OCI-M2 (cell line): ENCODE results near the gene EGFL7.

Source experiments
- DNase-seq: peaks from one replicate; lab custom pipeline; 2025; ENCODE audit not compliant: unreplicated experiment; lab: John Stamatoyannopoulos, UW

Gene EGFL7

GRCh38 chr9:136671646-136672430 lies 9.1 kb downstream of the EGFL7 start:
- no peak for DNase-seq

- DNase-seq = no peak
Observed at GRCh38 chr9:136672431-136673087, 9.8 kb downstream of the EGFL7 start.

- DNase-seq = no peak
Observed at GRCh38 chr9:136673088-136673974, 10.6 kb downstream of the EGFL7 start.

GRCh38 chr9:136673975-136674785 lies 11.5 kb downstream of the EGFL7 start:
- DNase-seq = no peak

GRCh38 chr9:136674786-136675349 lies 12.2 kb downstream of the EGFL7 start:
- no peak for DNase-seq

- no peak for DNase-seq
Observed at GRCh38 chr9:136675477-136676296, 13.0 kb downstream of the EGFL7 start.

GRCh38 chr9:136676297-136676794 lies 13.6 kb downstream of the EGFL7 start:
- DNase-seq = no peak

- DNase-seq = no peak
Observed at GRCh38 chr9:136676920-136677686, 14.4 kb downstream of the EGFL7 start.

- no peak for DNase-seq
Observed at GRCh38 chr9:136678034-136678433, 15.3 kb downstream of the EGFL7 start.

GRCh38 chr9:136678624-136679023 lies 15.9 kb downstream of the EGFL7 start:
- no peak for DNase-seq

GRCh38 chr9:136679431-136679941 lies 16.8 kb downstream of the EGFL7 start:
- DNase-seq = no peak

- DNase-seq = no peak
Observed at GRCh38 chr9:136681029-136681428, 18.3 kb downstream of the EGFL7 start.

- DNase-seq = no peak
Observed at GRCh38 chr9:136681945-136682699, 19.4 kb downstream of the EGFL7 start.

- DNase-seq = no peak
Observed at GRCh38 chr9:136682710-136683109, 20.0 kb downstream of the EGFL7 start.

GRCh38 chr9:136683173-136683745 lies 20.5 kb downstream of the EGFL7 start:
- DNase-seq = no peak

GRCh38 chr9:136683755-136684154 lies 21.0 kb downstream of the EGFL7 start:
- DNase-seq = no peak

- DNase-seq = no peak
Observed at GRCh38 chr9:136684339-136684738, 21.6 kb downstream of the EGFL7 start.
